SK-N-SH treated with all-trans-retinoic acid at 6 μM for 48 hours (cell line): ENCODE data around the gene AUTS2.

ENCODE experiments used
- ATAC-seq: fragments of 200-7000 bp; cut with Tn5 transposase; 3 replicates; pipeline ENCODE4 v1.9.1; 2020; ENCODE audit warnings: mild to moderate bottlenecking, moderate library complexity
- ARNTL ChIP-seq: fragments of 450-650 bp; formaldehyde crosslinking; IDR thresholded peaks from 2 replicates; pipeline ENCODE4 v1.5.0; 2020; ENCODE audit warnings: low read depth, mild to moderate bottlenecking, moderate library complexity, borderline replicate concordance
- BACH2 ChIP-seq: fragments of 250-450 bp; sonication (Bioruptor Pico); IDR thresholded peaks from 2 replicates; pipeline ENCODE4 v1.9.0; 2021; ENCODE audit warnings: mild to moderate bottlenecking, borderline replicate concordance
- CREB5 ChIP-seq: fragments of 250-450 bp; sonication (Bioruptor Pico); IDR thresholded peaks from 2 replicates; pipeline ENCODE4 v1.5.1; 2020; ENCODE audit warnings: low read depth, mild to moderate bottlenecking, moderate library complexity
- CSDC2 ChIP-seq: fragments of 250-450 bp; sonication (Bioruptor Pico); IDR thresholded peaks from 2 replicates; pipeline ENCODE4 v1.5.0; 2020; ENCODE audit warnings: mild to moderate bottlenecking, moderate library complexity
- CSRNP3 ChIP-seq: fragments of 250-450 bp; sonication (Bioruptor Pico); IDR thresholded peaks from 2 replicates; pipeline ENCODE4 v1.5.1; 2021; ENCODE audit warnings: mild to moderate bottlenecking, moderate library complexity
- ESRRG ChIP-seq: fragments of 250-450 bp; sonication (Bioruptor Pico); IDR thresholded peaks from 2 replicates; pipeline ENCODE4 v1.6.1; 2021; ENCODE audit warnings: mild to moderate bottlenecking
- GLIS3 ChIP-seq: fragments of 250-450 bp; sonication (Bioruptor Pico); IDR thresholded peaks from 2 replicates; pipeline ENCODE4 v1.5.0; 2020; ENCODE audit warnings: mild to moderate bottlenecking, moderate library complexity
- ISL1 ChIP-seq: fragments of 250-450 bp; sonication (Bioruptor Pico); IDR thresholded peaks from 2 replicates; pipeline ENCODE4 v2.1.2; 2022; ENCODE audit warnings: mild to moderate bottlenecking, moderate library complexity
- OSR1 ChIP-seq: fragments of 250-450 bp; sonication (Bioruptor Pico); IDR thresholded peaks from 2 replicates; pipeline ENCODE4 v1.8.0; 2022; ENCODE audit warnings: moderate library complexity, mild to moderate bottlenecking, inconsistent platforms
- PATZ1 ChIP-seq: fragments of 250-450 bp; sonication (Bioruptor Pico); IDR thresholded peaks from 2 replicates; pipeline ENCODE4 v1.8.0; 2020; ENCODE audit warnings: mild to moderate bottlenecking, moderate library complexity, borderline replicate concordance
- POU6F1 ChIP-seq: fragments of 250-450 bp; sonication (Bioruptor Pico); IDR thresholded peaks from 2 replicates; pipeline ENCODE4 v1.8.0; 2021; ENCODE audit warnings: low read depth, mild to moderate bottlenecking, moderate library complexity, borderline replicate concordance
- PPARA ChIP-seq: fragments of 250-450 bp; sonication (Bioruptor Pico); IDR thresholded peaks from 2 replicates; pipeline ENCODE4 v1.5.0; 2020; ENCODE audit warnings: mild to moderate bottlenecking, borderline replicate concordance
- RARB ChIP-seq: fragments of 250-450 bp; sonication (Bioruptor Pico); IDR thresholded peaks from 2 replicates; pipeline ENCODE4 v1.8.0; 2021; ENCODE audit warnings: mild to moderate bottlenecking, moderate library complexity
- SNAI2 ChIP-seq: fragments of 250-450 bp; sonication (Bioruptor Pico); IDR thresholded peaks from 2 replicates; pipeline ENCODE4 v1.5.0; 2020; ENCODE audit warnings: mild to moderate bottlenecking, moderate library complexity
- TCF4 ChIP-seq: fragments of 250-450 bp; sonication (Bioruptor Pico); IDR thresholded peaks from 2 replicates; pipeline ENCODE4 v1.8.0; 2021; ENCODE audit warnings: mild to moderate bottlenecking, moderate library complexity, borderline replicate concordance
- TOX ChIP-seq: fragments of 250-450 bp; sonication (Bioruptor Pico); IDR thresholded peaks from 2 replicates; pipeline ENCODE4 v1.8.0; 2021; ENCODE audit warnings: mild to moderate bottlenecking, moderate library complexity, borderline replicate concordance
- TSHZ2 ChIP-seq: fragments of 250-450 bp; sonication (Bioruptor Pico); IDR thresholded peaks from 2 replicates; pipeline ENCODE4 v1.5.0; 2020; ENCODE audit warnings: mild to moderate bottlenecking, moderate library complexity
- ZC3H10 ChIP-seq: fragments of 250-450 bp; sonication (Bioruptor Pico); IDR thresholded peaks from 2 replicates; pipeline ENCODE4 v1.5.1; 2021; ENCODE audit warnings: mild to moderate bottlenecking, moderate library complexity
- ZFP30 ChIP-seq: fragments of 450-650 bp; formaldehyde crosslinking; IDR thresholded peaks from 2 replicates; pipeline ENCODE4 v1.5.0; 2022; ENCODE audit warnings: mild to moderate bottlenecking, moderate library complexity
- ZNF565 ChIP-seq: fragments of 450-650 bp; formaldehyde crosslinking; conservative IDR thresholded peaks from 2 replicates; pipeline ENCODE4 v1.5.0; 2020; ENCODE audit warnings: low read depth, mild to moderate bottlenecking, moderate library complexity
- ZNF70 ChIP-seq: fragments of 450-650 bp; formaldehyde crosslinking; IDR thresholded peaks from 2 replicates; pipeline ENCODE4 v1.5.0; 2020; ENCODE audit warnings: mild to moderate bottlenecking, moderate library complexity
- ZNF8 ChIP-seq: fragments of 450-650 bp; formaldehyde crosslinking; IDR thresholded peaks from 2 replicates; pipeline ENCODE4 v1.5.0; 2020; ENCODE audit warnings: mild to moderate bottlenecking, moderate library complexity

Gene AUTS2

GRCh38 chr7:70383066-70383782 is 784.9 kb downstream of the AUTS2 start:
- ATAC-seq = peak; percentile 26

More at GRCh38 chr7:70383066-70383782, 784.9 kb downstream of the AUTS2 start:
- TF ChIP-seq POU6F1 (CRISPR knock-in tag) (no peak), CREB5 (CRISPR knock-in tag) (peak; percentile 79; the same call in 1 of the 2 replicates), BACH2 (CRISPR knock-in tag) (no peak), ISL1 (CRISPR knock-in tag) (peak; percentile 96), ZNF565 (CRISPR knock-in tag) (no peak), ZNF8 (CRISPR knock-in tag) (no peak), ZC3H10 (no peak), CSDC2 (0 out of 2 replicates have a peak, but pooled peaks have one; percentile 16), PATZ1 (CRISPR knock-in tag) (no peak), ZFP30 (CRISPR knock-in tag) (no peak), SNAI2 (CRISPR knock-in tag) (0 out of 2 replicates have a peak, but pooled peaks have one; percentile 29), ZNF70 (CRISPR knock-in tag) (no peak), TSHZ2 (CRISPR knock-in tag) (peak; percentile 65; the same call in 1 of the 2 replicates), OSR1 (CRISPR knock-in tag) (no peak), RARB (CRISPR knock-in tag) (no peak), CSRNP3 (peak; percentile 72), ARNTL (CRISPR knock-in tag) (no peak), GLIS3 (CRISPR knock-in tag) (0 out of 2 replicates have a peak, but pooled peaks have one; percentile 64), TOX (CRISPR knock-in tag) (no peak), ESRRG (peak; percentile 73; the same call in 1 of the 2 replicates), PPARA (CRISPR knock-in tag) (no peak), TCF4 (CRISPR knock-in tag) (peak; percentile 61; the same call in 1 of the 2 replicates)
- TF ChIP-seq, all 23 proteins: peak for 9
